Measurements from ENCODE around the gene VIPR1.

DNA sequence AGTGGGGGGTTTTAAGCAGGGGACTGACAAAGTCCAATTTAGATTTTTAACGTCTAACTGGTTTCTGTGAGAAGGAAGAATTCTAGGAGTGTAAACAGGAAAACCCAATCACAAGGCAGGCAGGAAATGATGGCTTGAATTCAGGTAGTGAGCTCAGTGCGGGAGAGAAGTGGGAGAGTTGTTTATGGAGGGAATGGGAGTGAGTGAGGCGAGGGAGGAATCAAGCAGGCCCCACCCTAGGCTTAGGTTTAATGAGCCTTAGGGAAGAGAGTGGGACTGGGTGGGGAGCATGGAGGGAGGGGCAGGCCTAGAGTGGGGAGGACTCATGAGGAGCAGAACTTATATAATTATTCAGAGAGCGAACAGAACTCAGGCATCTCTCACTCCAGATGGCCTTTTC is 17.9 kb downstream of the VIPR1 start:
- TF ChIP-seq POLR2AphosphoS5 (IDR thresholded peaks at IDR 0.05; ENCODE audit: low read depth, low read length), result no peak
- no peak for TF ChIP-seq FOXP2 (optimal IDR thresholded peaks at IDR 0.05; ENCODE audit: borderline replicate concordance, extremely low read depth, extremely low read length, insufficient read depth)
- TF ChIP-seq SIN3A (IDR thresholded peaks at IDR 0.05; ENCODE audit: borderline replicate concordance, insufficient read depth, low read length), result no peak
- TF ChIP-seq, protein P1, sequence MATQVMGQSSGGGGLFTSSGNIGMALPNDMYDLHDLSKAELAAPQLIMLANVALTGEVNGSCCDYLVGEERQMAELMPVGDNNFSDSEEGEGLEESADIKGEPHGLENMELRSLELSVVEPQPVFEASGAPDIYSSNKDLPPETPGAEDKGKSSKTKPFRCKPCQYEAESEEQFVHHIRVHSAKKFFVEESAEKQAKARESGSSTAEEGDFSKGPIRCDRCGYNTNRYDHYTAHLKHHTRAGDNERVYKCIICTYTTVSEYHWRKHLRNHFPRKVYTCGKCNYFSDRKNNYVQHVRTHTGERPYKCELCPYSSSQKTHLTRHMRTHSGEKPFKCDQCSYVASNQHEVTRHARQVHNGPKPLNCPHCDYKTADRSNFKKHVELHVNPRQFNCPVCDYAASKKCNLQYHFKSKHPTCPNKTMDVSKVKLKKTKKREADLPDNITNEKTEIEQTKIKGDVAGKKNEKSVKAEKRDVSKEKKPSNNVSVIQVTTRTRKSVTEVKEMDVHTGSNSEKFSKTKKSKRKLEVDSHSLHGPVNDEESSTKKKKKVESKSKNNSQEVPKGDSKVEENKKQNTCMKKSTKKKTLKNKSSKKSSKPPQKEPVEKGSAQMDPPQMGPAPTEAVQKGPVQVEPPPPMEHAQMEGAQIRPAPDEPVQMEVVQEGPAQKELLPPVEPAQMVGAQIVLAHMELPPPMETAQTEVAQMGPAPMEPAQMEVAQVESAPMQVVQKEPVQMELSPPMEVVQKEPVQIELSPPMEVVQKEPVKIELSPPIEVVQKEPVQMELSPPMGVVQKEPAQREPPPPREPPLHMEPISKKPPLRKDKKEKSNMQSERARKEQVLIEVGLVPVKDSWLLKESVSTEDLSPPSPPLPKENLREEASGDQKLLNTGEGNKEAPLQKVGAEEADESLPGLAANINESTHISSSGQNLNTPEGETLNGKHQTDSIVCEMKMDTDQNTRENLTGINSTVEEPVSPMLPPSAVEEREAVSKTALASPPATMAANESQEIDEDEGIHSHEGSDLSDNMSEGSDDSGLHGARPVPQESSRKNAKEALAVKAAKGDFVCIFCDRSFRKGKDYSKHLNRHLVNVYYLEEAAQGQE (IDR thresholded peaks at IDR 0.05; ENCODE audit: insufficient read depth in 1 of 2, low read depth in 2 of 2, low read length in 2 of 2), result no peak
- no peak for TF ChIP-seq TAF1 (IDR thresholded peaks at IDR 0.05; ENCODE audit: borderline replicate concordance, insufficient read depth, low read length)
